HG02973 (cell line): Measurements from ENCODE around the gene P2RX6.
"Not testable (repeated sequence)": the region's sequence is repeated elsewhere in the genome, so short reads cannot be mapped to it uniquely, and the experiment has no call there.

ENCODE experiments used
- ATAC-seq: cut with Tn5 transposase; IDR thresholded peaks from one replicate; pipeline ENCODE4 v1.9.1; 2021; ENCODE audit warnings: moderate library complexity; ENCODE audit not compliant: unreplicated experiment

Gene P2RX6

DNA sequence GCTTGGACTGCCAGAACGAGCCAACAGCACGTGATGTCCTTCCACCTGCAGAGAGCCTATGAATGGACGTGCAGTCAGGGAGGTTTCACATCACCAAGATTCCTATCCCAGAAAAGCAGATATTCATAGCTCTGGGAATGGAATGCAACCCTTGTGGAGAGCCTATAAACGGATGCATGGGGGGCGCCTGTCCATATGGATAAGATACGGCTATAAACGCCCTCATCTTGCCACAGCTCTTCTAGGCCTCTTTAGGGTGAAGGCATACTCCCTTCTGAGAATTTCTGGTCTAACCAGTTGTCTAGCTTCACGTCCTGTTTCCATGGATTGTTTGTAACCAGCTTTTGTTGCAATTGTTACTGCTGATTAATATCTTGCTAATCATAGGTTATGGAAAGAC lies 56.8 kb downstream of the P2RX6 start:
- ATAC-seq = not testable (repeated sequence)

DNA sequence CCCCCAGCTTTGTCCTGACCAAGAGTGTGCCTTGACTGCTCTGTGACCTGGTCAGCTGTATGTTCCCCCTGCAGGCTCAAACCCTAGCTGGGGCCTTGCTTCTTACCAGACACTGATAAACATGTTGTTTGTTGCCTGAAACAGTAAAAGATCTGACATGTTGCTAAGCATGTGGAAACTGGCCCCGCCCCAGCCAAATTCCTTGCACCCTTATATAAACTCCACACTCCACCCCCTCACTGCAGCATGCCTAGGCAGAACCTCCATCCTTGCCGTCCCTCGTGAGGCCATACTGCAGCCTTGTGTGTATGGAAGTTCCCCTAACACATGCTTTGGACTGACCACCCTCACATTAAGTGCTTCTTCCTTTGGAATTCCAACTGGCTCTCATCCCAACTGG lies 58.1 kb downstream of the P2RX6 start:
- ATAC-seq = no peak

DNA sequence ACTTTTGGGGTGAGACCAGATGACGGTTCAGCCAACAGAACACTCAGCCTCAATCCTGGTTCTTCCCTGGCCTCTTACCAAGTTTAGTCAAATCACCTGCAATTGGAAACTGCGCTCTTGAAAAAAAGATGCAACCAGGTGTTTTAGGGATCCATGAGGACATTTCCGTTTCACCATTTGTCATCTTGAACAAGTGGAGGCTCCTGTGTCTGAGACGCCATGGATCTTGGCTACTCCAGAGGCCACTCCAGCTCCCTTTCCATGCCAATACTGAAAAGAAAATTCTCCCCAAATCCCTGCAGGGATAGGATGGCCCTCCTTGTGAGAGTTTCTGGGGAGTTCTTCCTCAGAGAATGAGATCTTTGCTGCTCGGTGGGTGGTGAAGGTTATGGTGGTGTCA lies 58.5 kb downstream of the P2RX6 start:
- ATAC-seq = no peak

DNA sequence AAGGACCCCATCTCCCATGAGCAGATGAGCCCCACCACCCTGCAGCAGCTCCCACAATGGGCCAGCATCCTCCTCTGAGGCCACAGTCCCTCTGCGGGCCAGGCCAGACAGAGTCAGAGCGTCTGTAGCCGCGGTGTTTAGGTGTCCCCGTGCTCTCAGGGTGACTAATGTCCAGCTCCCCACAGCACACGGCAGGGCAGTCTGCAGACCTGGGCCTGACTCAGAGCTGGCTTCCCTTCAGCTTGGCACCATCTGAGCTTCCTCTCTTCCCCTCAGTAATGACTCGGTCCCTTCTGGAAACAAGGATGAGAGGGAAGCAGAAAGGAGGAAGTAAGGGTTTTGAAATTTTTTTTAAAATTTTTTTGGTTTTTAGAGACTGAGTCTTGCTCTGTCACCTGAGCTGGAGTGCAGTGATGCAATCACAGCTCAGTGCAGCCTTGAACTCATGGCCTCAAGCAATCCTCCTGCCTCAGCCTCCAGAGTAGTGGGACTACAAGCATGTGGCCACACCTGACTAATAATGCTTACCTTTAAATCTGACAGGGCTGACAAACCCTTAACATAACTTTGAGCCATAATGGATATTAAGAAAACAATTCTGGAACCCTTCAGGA lies 59.2 kb downstream of the P2RX6 start:
- ATAC-seq = no peak

DNA sequence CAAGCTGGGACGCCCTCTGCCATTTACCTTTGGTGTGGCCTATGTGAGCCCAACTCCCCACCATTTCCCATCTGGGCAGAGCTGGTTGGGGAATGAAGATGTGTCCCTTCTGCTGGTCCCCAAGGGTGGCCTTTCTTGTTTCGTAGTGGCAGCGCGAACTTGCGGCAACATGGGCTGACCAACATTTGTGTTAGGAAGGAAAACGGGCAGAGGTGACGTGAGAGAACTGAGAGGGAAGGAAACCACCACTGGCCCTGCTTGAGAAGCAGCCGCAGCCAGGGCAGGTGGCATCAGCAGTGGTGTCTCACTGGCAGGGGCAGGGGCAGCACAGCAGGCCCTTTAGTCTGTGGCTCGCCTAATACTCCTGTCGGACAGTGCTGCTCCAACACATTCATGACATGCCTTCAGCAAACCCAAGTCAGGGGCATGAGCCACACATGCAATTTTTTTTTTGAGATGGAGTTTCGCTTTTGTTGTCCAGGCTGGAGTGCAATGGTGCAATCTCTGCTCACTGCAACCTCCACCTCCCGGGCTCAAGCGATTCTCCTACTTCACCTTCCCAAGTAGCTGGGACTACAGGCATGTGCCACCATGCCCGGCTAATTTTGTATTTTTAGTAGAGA lies 60.7 kb downstream of the P2RX6 start:
- ATAC-seq = no peak

DNA sequence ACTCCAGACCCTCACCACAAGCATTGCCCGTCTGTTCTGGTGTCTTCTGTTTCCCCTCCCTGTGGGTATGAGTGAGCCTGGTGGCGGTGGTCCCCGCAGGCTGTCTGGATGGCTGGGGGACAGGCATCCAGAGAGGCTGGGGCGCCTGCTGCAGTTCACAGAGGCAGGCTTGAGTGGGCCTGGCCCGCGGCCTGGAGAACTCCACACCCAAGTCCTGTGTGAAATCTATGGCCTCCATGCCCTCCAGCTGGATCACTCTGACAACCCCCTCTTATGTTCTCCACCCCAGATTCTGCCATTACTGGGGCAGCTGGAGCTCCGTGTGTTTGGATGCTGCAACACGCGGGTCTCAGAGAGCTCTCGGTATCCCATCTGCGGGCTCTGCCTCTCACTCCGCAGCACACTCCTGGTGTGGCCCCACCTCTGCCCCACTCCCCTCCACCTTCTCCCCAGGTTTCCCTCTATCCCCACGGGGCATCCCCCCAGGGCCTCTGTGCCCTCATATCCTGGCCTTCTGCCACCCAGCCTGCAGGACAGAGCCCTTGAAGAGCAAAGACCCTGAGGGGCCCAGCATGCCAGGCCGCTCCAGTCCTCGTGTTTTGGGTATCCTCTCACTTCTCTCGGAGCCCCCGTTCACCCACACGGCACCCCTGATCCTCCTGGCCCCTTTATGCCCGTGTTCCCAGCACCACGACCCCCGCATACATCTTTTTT lies 62.1 kb downstream of the P2RX6 start:
- ATAC-seq = no peak
